ENCODE data around the gene PLEKHB1. TPM values are rescaled to one million over a fixed set of nuclear protein-coding genes. Genes with fewer than 3 reads are reported as not detected.

The PLEKHB1 gene
- total and polyA plus RNA-seq, 2 experiments from 2014 or later: 21.8 to 33.5 TPM

- DNase-seq (ENCODE audit: low read depth in 1 of 2, low spot score in 1 of 2): no peak
- peaks cover 5% of the 10 kb centered on the region for H3K4me1 ChIP-seq (ENCODE audit: low read depth)
Measured at GRCh38 chr11:73649206-73649605, 2.8 kb downstream of the PLEKHB1 start.

GRCh38 chr11:73650400-73650799, 4.0 kb downstream of the PLEKHB1 start:
- H3K4me1 ChIP-seq (ENCODE audit: low read depth): no peaks in the 10 kb centered on the region
- H3K9me3 ChIP-seq (ENCODE audit: low read depth): no peaks in the 10 kb centered on the region
- no peak overlapping the region for H3K27ac ChIP-seq
- peaks cover 2% of the 10 kb centered on the region for H3K27me3 ChIP-seq
- TF ChIP-seq CTCF (IDR thresholded peaks at IDR 0.05; ENCODE audit: low read depth, low read length): no peak
- H3K4me3 ChIP-seq: no peak overlapping the region
- H3K36me3 ChIP-seq: no peaks in the 10 kb centered on the region
- no peak for DNase-seq (ENCODE audit: low read depth in 1 of 2, low spot score in 1 of 2)

More at GRCh38 chr11:73649206-73649605, 2.8 kb downstream of the PLEKHB1 start:
- H3K4me3 ChIP-seq: no peak overlapping the region
- TF ChIP-seq CTCF (IDR thresholded peaks at IDR 0.05; ENCODE audit: low read depth, low read length): no peak
- no peaks in the 10 kb centered on the region for H3K36me3 ChIP-seq
- no peak overlapping the region for H3K27ac ChIP-seq
- H3K27me3 ChIP-seq: peaks cover 4% of the 10 kb centered on the region
- no peaks in the 10 kb centered on the region for H3K9me3 ChIP-seq (ENCODE audit: low read depth)

GRCh38 chr11:73651252-73651651, 4.9 kb downstream of the PLEKHB1 start:
- DNase-seq (ENCODE audit: low read depth in 1 of 2, low spot score in 1 of 2): no peak
- H3K27ac ChIP-seq: no peak overlapping the region
- H3K4me1 ChIP-seq (ENCODE audit: low read depth): no peaks in the 10 kb centered on the region
- H3K4me3 ChIP-seq: no peak overlapping the region
- no peaks in the 10 kb centered on the region for H3K36me3 ChIP-seq
- H3K9me3 ChIP-seq (ENCODE audit: low read depth): no peaks in the 10 kb centered on the region
- no peaks in the 10 kb centered on the region for H3K27me3 ChIP-seq
- TF ChIP-seq CTCF (IDR thresholded peaks at IDR 0.05; ENCODE audit: low read depth, low read length): no peak

GRCh38 chr11:73651661-73652045, 5.3 kb downstream of the PLEKHB1 start:
- no peak overlapping the region for H3K4me3 ChIP-seq
- no peaks in the 10 kb centered on the region for H3K27me3 ChIP-seq
- no peaks in the 10 kb centered on the region for H3K36me3 ChIP-seq
- DNase-seq (ENCODE audit: low read depth in 1 of 2, low spot score in 1 of 2): no peak
- no peaks in the 10 kb centered on the region for H3K9me3 ChIP-seq (ENCODE audit: low read depth)
- no peak overlapping the region for H3K27ac ChIP-seq
- TF ChIP-seq CTCF (IDR thresholded peaks at IDR 0.05; ENCODE audit: low read depth, low read length): no peak
- H3K4me1 ChIP-seq (ENCODE audit: low read depth): no peaks in the 10 kb centered on the region

GRCh38 chr11:73652046-73652730, 5.8 kb downstream of the PLEKHB1 start:
- Histone ChIP-seq H3K27ac (no peak overlapping the region), H3K4me3 (no peak overlapping the region), H3K9me3 (ENCODE audit: low read depth) (no peaks in the 10 kb centered on the region), H3K4me1 (ENCODE audit: low read depth) (no peaks in the 10 kb centered on the region), H3K27me3 (no peaks in the 10 kb centered on the region), H3K36me3 (no peaks in the 10 kb centered on the region)
- no peak for TF ChIP-seq CTCF (IDR thresholded peaks at IDR 0.05; ENCODE audit: low read depth, low read length)
- peak in 1 of 2 donors; percentile 71 for DNase-seq (ENCODE audit: low read depth in 1 of 2, low spot score in 1 of 2)
